ENCODE measurements around the gene SPINT3. TPM values are rescaled to one million over a fixed set of nuclear protein-coding genes. Genes with fewer than 3 reads are reported as not detected.

The SPINT3 gene
- total and polyA plus RNA-seq, 8 donors, result not detected

- 7 to 8% methylated on average over 53 to 54 of the region's 54 CpGs for WGBS, 2 donors
Observed at GRCh38 chr20:45469336-45470261, 45.8 kb downstream of the SPINT3 start, which contains the start of gene WFDC2. Gene WFDC2, plus strand, starts transcription at chr20:45469753. Its CDS starts 29 bp downstream, at chr20:45469782.

DNA sequence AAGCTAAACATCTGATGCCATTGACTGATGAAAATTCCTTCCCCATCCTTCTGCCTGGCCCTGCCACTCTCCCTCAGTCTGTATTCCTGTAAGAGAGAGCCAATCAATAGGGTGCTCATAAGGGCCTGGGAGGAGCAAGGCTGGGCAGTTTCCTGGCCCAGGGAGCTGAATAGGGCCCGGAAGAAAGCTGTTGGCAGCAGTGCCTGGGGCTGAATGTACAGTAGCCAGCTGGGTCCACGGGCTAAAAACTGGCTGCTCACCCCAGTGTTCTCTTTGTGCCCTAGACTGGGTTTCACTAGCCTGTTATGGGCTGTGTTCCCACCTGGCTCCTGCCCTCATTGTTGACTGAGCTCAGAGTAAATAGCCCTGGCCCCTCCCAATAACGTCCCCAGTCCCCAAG is 47.6 kb downstream of the SPINT3 start:
- no peaks in the 10 kb centered on the region for H3K27me3 ChIP-seq
- no peak for TF ChIP-seq CTCF (IDR thresholded peaks at IDR 0.05)
- H3K4me1 ChIP-seq, result peaks cover 0 to 3% (median 0%) of the 10 kb centered on the region in 3 donors
- ATAC-seq (no peak), DNase-seq (no peak), FAIRE-seq (no peak)
- no peak overlapping the region for H3K27ac ChIP-seq
- no peaks in the 10 kb centered on the region for H3K36me3 ChIP-seq
- 35 to 43% methylated on average over 3 of the region's 3 CpGs for WGBS, 2 donors
- intact Hi-C loops (cut with DNase I), result no loop called here
- no peaks in the 10 kb centered on the region for H3K9me3 ChIP-seq
- no peak overlapping the region for H3K4me3 ChIP-seq

More at GRCh38 chr20:45469336-45470261, 45.8 kb downstream of the SPINT3 start, which contains the start of gene WFDC2:
- ATAC-seq (peak; percentile 67 to 74 (median 73)), FAIRE-seq (no peak), DNase-seq (peak; percentile 38 to 78 (median 57))
- H3K9me3 ChIP-seq, result no peaks in the 10 kb centered on the region
- TF ChIP-seq CTCF (IDR thresholded peaks at IDR 0.05), result no peak
- H3K4me1 ChIP-seq, result peaks cover 0 to 3% (median 0%) of the 10 kb centered on the region in 3 donors
- no peaks in the 10 kb centered on the region for H3K36me3 ChIP-seq
- H3K27ac ChIP-seq, result peak within 1 kb of the TSS in 3 of 4 donors; percentile 29 to 60 (median 59)
- intact Hi-C loops (cut with DNase I), result no loop called here
- H3K27me3 ChIP-seq, result no peaks in the 10 kb centered on the region
- H3K4me3 ChIP-seq, result peak within 1 kb of the TSS; percentile 1 to 49 (median 40)

DNA sequence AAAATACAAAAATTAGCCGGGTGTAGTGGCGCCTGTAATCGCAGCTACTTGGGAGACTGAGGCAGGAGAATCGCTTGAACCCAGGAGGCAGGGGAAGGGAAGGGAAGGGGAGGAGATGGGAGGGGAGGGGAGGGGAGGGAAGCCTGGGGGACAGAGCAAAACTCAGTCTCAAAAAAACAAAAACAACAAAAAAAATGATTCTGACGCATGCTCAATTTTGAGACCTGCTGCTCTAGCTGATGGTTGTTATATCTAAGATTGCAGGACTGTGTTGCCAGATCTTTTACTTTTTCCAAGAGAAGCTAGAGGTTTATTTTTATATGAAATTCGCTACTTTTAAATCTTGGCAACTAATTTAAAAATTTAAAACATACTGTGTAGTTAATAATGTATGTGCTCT is 48.2 kb downstream of the SPINT3 start:
- 73 to 87% methylated on average over 6 of the region's 6 CpGs for WGBS, 2 donors
- no peaks in the 10 kb centered on the region for H3K27me3 ChIP-seq
- no peak overlapping the region for H3K4me3 ChIP-seq
- intact Hi-C loops (cut with DNase I), result no loop called here
- no peak for TF ChIP-seq CTCF (IDR thresholded peaks at IDR 0.05)
- no peak for ATAC-seq
- H3K9me3 ChIP-seq, result no peaks in the 10 kb centered on the region
- no peak for FAIRE-seq
- no peaks in the 10 kb centered on the region for H3K36me3 ChIP-seq
- peaks cover 0 to 3% (median 0%) of the 10 kb centered on the region in 3 donors for H3K4me1 ChIP-seq
- DNase-seq, result no peak
- no peak overlapping the region for H3K27ac ChIP-seq

- H3K9me3 ChIP-seq, result no peaks in the 10 kb centered on the region
- no peaks in the 10 kb centered on the region for H3K27me3 ChIP-seq
- DNase-seq (no peak), ATAC-seq (no peak), FAIRE-seq (no peak)
- no peaks in the 10 kb centered on the region for H3K36me3 ChIP-seq
- intact Hi-C loops (cut with DNase I), result no loop called here
- H3K4me1 ChIP-seq, result peaks cover 0 to 2% (median 0%) of the 10 kb centered on the region in 3 donors
- 37 to 47% methylated on average over 1 of the region's 1 CpG for WGBS, 2 donors
- H3K27ac ChIP-seq, result no peak overlapping the region
- no peak overlapping the region for H3K4me3 ChIP-seq
- TF ChIP-seq CTCF (IDR thresholded peaks at IDR 0.05), result no peak
Observed at GRCh38 chr20:45465491-45466266, 49.7 kb downstream of the SPINT3 start.

All from pancreas (tissue), 10 donors.